H9 (cell line): Measurements from ENCODE around the gene KLHL22. TPM values are rescaled to one million over a fixed set of nuclear protein-coding genes. Genes with fewer than 3 reads are reported as not detected.
"Not testable (repeated sequence)": the region's sequence is repeated elsewhere in the genome, so short reads cannot be mapped to it uniquely, and the experiment has no call there.

Source experiments
- DNase-seq: peaks from one replicate; pipeline ENCODE4 v3.0.0-alpha.2; 2017
- H2AFZ ChIP-seq: one replicate; pipeline ENCODE4 v1.6.1; 2013; ENCODE audit warnings: mild to moderate bottlenecking, low read length, control low read depth, moderate library complexity
- H2AK5ac ChIP-seq: 2 replicates; pipeline ENCODE4 v1.6.1; 2013; ENCODE audit warnings: low read length, control low read depth, mixed read lengths; ENCODE audit not compliant: insufficient read length
- H2BK120ac ChIP-seq: one replicate; pipeline ENCODE4 v1.6.1; 2013; ENCODE audit warnings: low read depth, mild to moderate bottlenecking, low read length, control low read depth, inconsistent platforms; ENCODE audit not compliant: poor library complexity, severe bottlenecking
- H2BK12ac ChIP-seq: 2 replicates; pipeline ENCODE4 v1.6.1; 2013; ENCODE audit warnings: low read length, control low read depth, mixed read lengths, low read depth; ENCODE audit not compliant: insufficient read length
- H2BK15ac ChIP-seq: 2 replicates; pipeline ENCODE4 v1.6.1; 2013; ENCODE audit warnings: low read depth, low read length, control low read depth
- H2BK20ac ChIP-seq: one replicate; pipeline ENCODE4 v1.6.1; 2013; ENCODE audit warnings: low read depth, mild to moderate bottlenecking, low read length, control low read depth, inconsistent platforms; ENCODE audit not compliant: poor library complexity, severe bottlenecking
- H2BK5ac ChIP-seq: 2 replicates; pipeline ENCODE4 v1.6.1; 2013; ENCODE audit warnings: low read length, control low read depth, mixed read lengths; ENCODE audit not compliant: insufficient read length
- H3K14ac ChIP-seq: 2 replicates; pipeline ENCODE4 v1.6.1; 2013; ENCODE audit warnings: low read length, control low read depth; ENCODE audit not compliant: insufficient read depth
- H3K18ac ChIP-seq: 2 replicates; pipeline ENCODE4 v1.6.1; 2013; ENCODE audit warnings: low read depth, mild to moderate bottlenecking, mixed read lengths, low read length, control low read depth; ENCODE audit not compliant: insufficient read length
- H3K23ac ChIP-seq: 2 replicates; pipeline ENCODE4 v1.6.1; 2013; ENCODE audit warnings: low read length, control low read depth, mixed read lengths, low read depth; ENCODE audit not compliant: insufficient read length
- H3K23me2 ChIP-seq: 2 replicates; pipeline ENCODE4 v1.6.1; 2013; ENCODE audit warnings: low read depth, mild to moderate bottlenecking, mixed read lengths, low read length, control low read depth; ENCODE audit not compliant: insufficient read length, poor library complexity, severe bottlenecking
- H3K27ac ChIP-seq: 2 replicates; pipeline ENCODE4 v1.5.1; 2013; ENCODE audit warnings: low read length, control low read depth, mixed read lengths, low read depth; ENCODE audit not compliant: insufficient read length
- H3K27me3 ChIP-seq: 2 replicates; pipeline ENCODE4 v1.6.1; 2013; ENCODE audit warnings: low read length, control low read depth, inconsistent platforms; ENCODE audit not compliant: insufficient read depth
- H3K4ac ChIP-seq: 2 replicates; pipeline ENCODE4 v1.6.1; 2013; ENCODE audit warnings: low read depth, mild to moderate bottlenecking, control low read depth, inconsistent platforms, low read length, moderate library complexity
- H3K4me1 ChIP-seq: 2 replicates; pipeline ENCODE4 v1.6.1; 2013; ENCODE audit warnings: low read length, control low read depth, inconsistent platforms; ENCODE audit not compliant: insufficient read depth
- H3K4me2 ChIP-seq: 2 replicates; pipeline ENCODE4 v1.6.1; 2013; ENCODE audit warnings: low read length, control low read depth, mixed read lengths; ENCODE audit not compliant: insufficient read length, insufficient read depth
- H3K56ac ChIP-seq: 2 replicates; pipeline ENCODE4 v1.6.1; 2013; ENCODE audit warnings: low read depth, mild to moderate bottlenecking, mixed read lengths, low read length, control low read depth; ENCODE audit not compliant: insufficient read length
- H3K79me1 ChIP-seq: 2 replicates; pipeline ENCODE4 v1.6.1; 2013; ENCODE audit warnings: low read depth, mild to moderate bottlenecking, moderate library complexity, low read length, control low read depth, inconsistent platforms; ENCODE audit not compliant: insufficient read depth, poor library complexity, severe bottlenecking
- H3K79me2 ChIP-seq: 2 replicates; pipeline ENCODE4 v1.6.1; 2013; ENCODE audit warnings: low read length, control low read depth, inconsistent platforms; ENCODE audit not compliant: insufficient read depth
- H3K9ac ChIP-seq: 2 replicates; pipeline ENCODE4 v1.6.1; 2013; ENCODE audit warnings: low read length, control low read depth, mixed read lengths; ENCODE audit not compliant: insufficient read length; ENCODE audit errors: extremely low read depth
- H3K9me3 ChIP-seq: one replicate; pipeline ENCODE4 v1.6.1; 2013; ENCODE audit warnings: low read depth, low read length, inconsistent platforms; ENCODE audit not compliant: control insufficient read depth
- H3T11ph ChIP-seq: one replicate; pipeline ENCODE4 v1.6.1; 2013; ENCODE audit warnings: mild to moderate bottlenecking, low read length, control low read depth, inconsistent platforms
- H4K20me1 ChIP-seq: one replicate; pipeline ENCODE4 v1.6.1; 2013; ENCODE audit not compliant: control insufficient read depth, insufficient read length, insufficient read depth
- H4K5ac ChIP-seq: 2 replicates; pipeline ENCODE4 v1.6.1; 2013; ENCODE audit warnings: low read depth, mild to moderate bottlenecking, mixed read lengths, low read length, control low read depth; ENCODE audit not compliant: insufficient read length
- H4K8ac ChIP-seq: replicated peaks from 2 replicates; pipeline ENCODE4 v1.6.1; 2013; ENCODE audit warnings: low read length, control low read depth, mixed read lengths, low read depth; ENCODE audit not compliant: insufficient read length
- H4K91ac ChIP-seq: 2 replicates; pipeline ENCODE4 v1.6.1; 2013; ENCODE audit warnings: low read depth, mild to moderate bottlenecking, moderate library complexity, mixed read lengths, low read length, control low read depth; ENCODE audit not compliant: insufficient read length
- H3K27ac Mint-ChIP-seq, 3 experiments: 2 replicates in 2 of 3; 3 replicates in 1 of 3; pipeline ENCODE4 v1.8.0; 2020 to 2021; ENCODE audit warnings: mixed read lengths in 3 of 3, mild to moderate bottlenecking in 1 of 3, moderate library complexity in 1 of 3
- H3K27me3 Mint-ChIP-seq: 2 replicates; pipeline ENCODE4 v1.8.0; 2021; ENCODE audit warnings: low read depth, mild to moderate bottlenecking, moderate library complexity, mixed read lengths
- H3K36me3 Mint-ChIP-seq, 3 experiments: 2 replicates in 2 of 3; 3 replicates in 1 of 3; pipeline ENCODE4 v1.8.0; 2020 to 2021; ENCODE audit warnings: low read depth in 3 of 3, mixed read lengths in 3 of 3; ENCODE audit not compliant: insufficient read depth in 1 of 3
- H3K4me1 Mint-ChIP-seq, 2 experiments: 2 replicates each; pipeline ENCODE4 v1.8.0; 2020; ENCODE audit warnings: mixed read lengths in 2 of 2
- H3K4me3 Mint-ChIP-seq, 2 experiments: 2 replicates in 1 of 2; 3 replicates in 1 of 2; pipeline ENCODE4 v1.8.0; 2020 to 2021; ENCODE audit warnings: mild to moderate bottlenecking in 2 of 2, mixed read lengths in 2 of 2, moderate library complexity in 1 of 2
- H3K9me3 Mint-ChIP-seq, 2 experiments: 2 replicates in 1 of 2; 3 replicates in 1 of 2; pipeline ENCODE4 v1.8.0; 2020; ENCODE audit warnings: mild to moderate bottlenecking in 2 of 2, mixed read lengths in 2 of 2, moderate library complexity in 1 of 2
- WGBS: extraction: QIAGEN DNeasy Blood & Tissue Kit; methylation state at CpG from one replicate; pipeline ENCODE4 v1.1.7; 2013; ENCODE audit warnings: missing lambda C conversion rate, low lambda C conversion rate, mixed read lengths; ENCODE audit not compliant: insufficient read length; ENCODE audit errors: extremely low coverage; 5-methylcytosine and 5-hydroxymethylcytosine counted together
- total RNA-seq: library from RNA; stranded (reverse); gene quantifications from 2 replicates; pipeline ENCODE4 v1.2.1, GENCODE V29; 2021

The KLHL22 gene
- total RNA-seq, 1 experiment from 2014 or later, result 11.9 TPM

- H3K23ac ChIP-seq, H2BK20ac ChIP-seq, H3K79me1 ChIP-seq, H3K23me2 ChIP-seq, H3K4me1 Mint-ChIP-seq, H3K27ac Mint-ChIP-seq, H3K79me2 ChIP-seq, H3K4ac ChIP-seq, H2BK15ac ChIP-seq, H3K9me3 Mint-ChIP-seq, H2AFZ ChIP-seq, H3K18ac ChIP-seq, H2BK120ac ChIP-seq, H4K20me1 ChIP-seq, H3T11ph ChIP-seq, H3K9ac ChIP-seq, H2BK12ac ChIP-seq, H3K9me3 ChIP-seq, H2AK5ac ChIP-seq, H3K36me3 Mint-ChIP-seq, H3K4me2 ChIP-seq, H3K27me3 Mint-ChIP-seq, H4K91ac ChIP-seq, H4K8ac ChIP-seq, H3K56ac ChIP-seq, H3K27me3 ChIP-seq, H3K4me3 Mint-ChIP-seq, H4K5ac ChIP-seq, DNase-seq, H2BK5ac ChIP-seq, H3K27ac ChIP-seq, H3K4me1 ChIP-seq, H3K14ac ChIP-seq: not testable (repeated sequence)
- WGBS, result no CpG with 5 or more reads among the region's 12 CpGs
These were observed 20.0 kb downstream of the KLHL22 start for GRCh38 chr22:20475569-20475968.
